Nephron (organoid): ENCODE data around the gene TFAM.

ENCODE experiments used
- H3K27ac Mint-ChIP-seq, 3 experiments: 2 replicates each; pipeline ENCODE4 v1.8.0; 2020; ENCODE audit warnings: mixed read lengths in 3 of 3, mild to moderate bottlenecking in 2 of 3, moderate library complexity in 1 of 3
- H3K27me3 Mint-ChIP-seq: 2 replicates; pipeline ENCODE4 v1.8.0; 2021; ENCODE audit warnings: low read depth, mild to moderate bottlenecking, moderate library complexity, mixed read lengths
- H3K36me3 Mint-ChIP-seq: 2 replicates; pipeline ENCODE4 v1.8.0; 2020; ENCODE audit warnings: low read depth, mixed read lengths
- H3K4me1 Mint-ChIP-seq: 2 replicates; pipeline ENCODE4 v1.8.0; 2020; ENCODE audit warnings: mixed read lengths
- H3K4me3 Mint-ChIP-seq, 3 experiments: 2 replicates each; pipeline ENCODE4 v1.8.0; 2020; ENCODE audit warnings: mild to moderate bottlenecking in 3 of 3, mixed read lengths in 3 of 3, moderate library complexity in 2 of 3
- H3K9me3 Mint-ChIP-seq: 2 replicates; pipeline ENCODE4 v1.8.0; 2020; ENCODE audit warnings: mixed read lengths
- TF ChIP-seq, protein P1 (sequence below), 3 experiments: fragments of 200-600 bp; sonication (generic); IDR thresholded peaks; one replicate each; pipeline ENCODE4 v1.5.0; 2021; ENCODE audit warnings: antibody characterized with exemption in 3 of 3; ENCODE audit not compliant: unreplicated experiment in 3 of 3

TFAM gene

DNA sequence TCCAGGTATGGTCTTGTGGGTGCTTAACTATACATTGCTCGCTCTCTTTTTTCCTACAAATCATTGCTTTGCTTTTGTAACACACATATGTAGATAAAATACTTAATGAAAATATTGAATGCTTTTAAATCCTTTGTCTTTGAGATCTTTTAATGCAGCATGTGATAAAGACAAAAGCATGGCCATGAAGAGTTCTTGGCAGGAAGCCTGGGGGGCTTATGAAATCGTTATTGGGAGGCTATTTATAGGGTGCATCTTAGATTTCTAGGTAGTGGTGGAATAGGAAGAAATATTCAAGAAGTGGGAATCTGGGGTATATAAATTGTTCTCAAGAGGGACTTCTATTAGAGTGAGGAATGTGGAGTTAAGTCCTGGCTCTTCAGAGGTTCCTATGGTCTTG lies 28.5 kb upstream of the TFAM start:
- no peak overlapping the region for H3K27ac Mint-ChIP-seq
- H3K9me3 Mint-ChIP-seq: no peaks in the 10 kb centered on the region
- no peaks in the 10 kb centered on the region for H3K27me3 Mint-ChIP-seq
- peaks cover 5% of the 10 kb centered on the region for H3K4me1 Mint-ChIP-seq
- no peaks in the 10 kb centered on the region for H3K36me3 Mint-ChIP-seq
- no peak overlapping the region for H3K4me3 Mint-ChIP-seq
- TF ChIP-seq, protein P1, sequence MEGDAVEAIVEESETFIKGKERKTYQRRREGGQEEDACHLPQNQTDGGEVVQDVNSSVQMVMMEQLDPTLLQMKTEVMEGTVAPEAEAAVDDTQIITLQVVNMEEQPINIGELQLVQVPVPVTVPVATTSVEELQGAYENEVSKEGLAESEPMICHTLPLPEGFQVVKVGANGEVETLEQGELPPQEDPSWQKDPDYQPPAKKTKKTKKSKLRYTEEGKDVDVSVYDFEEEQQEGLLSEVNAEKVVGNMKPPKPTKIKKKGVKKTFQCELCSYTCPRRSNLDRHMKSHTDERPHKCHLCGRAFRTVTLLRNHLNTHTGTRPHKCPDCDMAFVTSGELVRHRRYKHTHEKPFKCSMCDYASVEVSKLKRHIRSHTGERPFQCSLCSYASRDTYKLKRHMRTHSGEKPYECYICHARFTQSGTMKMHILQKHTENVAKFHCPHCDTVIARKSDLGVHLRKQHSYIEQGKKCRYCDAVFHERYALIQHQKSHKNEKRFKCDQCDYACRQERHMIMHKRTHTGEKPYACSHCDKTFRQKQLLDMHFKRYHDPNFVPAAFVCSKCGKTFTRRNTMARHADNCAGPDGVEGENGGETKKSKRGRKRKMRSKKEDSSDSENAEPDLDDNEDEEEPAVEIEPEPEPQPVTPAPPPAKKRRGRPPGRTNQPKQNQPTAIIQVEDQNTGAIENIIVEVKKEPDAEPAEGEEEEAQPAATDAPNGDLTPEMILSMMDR (IDR thresholded peaks at IDR 0.05; ENCODE audit: unreplicated experiment in 3 of 3): no peak

DNA sequence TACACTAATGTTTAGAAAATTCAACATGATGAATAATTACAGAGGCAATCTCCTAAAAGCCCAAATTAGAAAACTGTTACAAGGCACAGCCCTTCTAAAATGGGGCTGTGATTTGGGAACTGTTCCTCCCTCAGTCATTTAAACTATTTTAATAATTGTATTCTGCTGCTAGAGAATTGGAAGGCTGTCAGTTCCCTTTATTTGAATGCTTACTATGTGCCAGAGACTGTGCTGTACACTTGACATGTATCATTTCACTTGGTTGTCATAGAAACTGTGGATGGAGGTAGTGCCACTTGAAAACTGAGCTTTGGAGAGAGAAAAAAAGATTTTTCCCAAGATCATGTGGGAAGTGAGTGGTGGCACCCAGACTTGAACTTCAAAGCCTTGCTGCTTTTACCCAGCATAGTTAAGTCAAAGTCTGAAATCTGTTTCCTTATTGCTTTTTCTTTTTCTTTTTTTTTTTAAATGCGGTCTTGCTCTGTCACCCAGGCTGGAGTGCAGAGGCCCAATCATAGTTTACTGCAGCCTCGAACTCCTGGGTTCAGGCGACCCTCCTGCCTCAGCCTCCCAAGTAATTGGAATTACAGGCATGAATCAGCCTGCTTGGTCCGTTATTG lies 26.8 kb upstream of the TFAM start:
- no peaks in the 10 kb centered on the region for H3K9me3 Mint-ChIP-seq
- TF ChIP-seq, protein P1 (IDR thresholded peaks at IDR 0.05; ENCODE audit: unreplicated experiment in 3 of 3): no peak

DNA sequence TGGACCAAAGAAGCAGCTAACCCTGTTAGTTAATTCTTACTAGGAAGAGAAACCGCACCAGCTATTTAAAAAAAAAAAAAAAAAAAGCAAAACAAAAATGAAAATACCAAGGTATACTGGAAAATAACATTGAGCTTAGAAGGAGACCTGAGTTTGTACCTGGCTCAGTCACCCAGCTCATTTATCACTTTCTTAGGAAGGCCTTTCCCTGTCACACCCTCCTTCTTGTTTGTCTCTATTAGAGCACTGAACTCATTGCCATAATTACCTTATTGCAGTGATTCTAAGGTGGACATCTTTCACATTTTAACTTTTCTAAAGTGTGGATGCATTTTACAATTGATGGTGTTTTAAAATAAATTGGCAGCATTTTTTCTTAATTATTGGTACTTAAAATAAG lies 26.3 kb upstream of the TFAM start:
- no peaks in the 10 kb centered on the region for H3K9me3 Mint-ChIP-seq
- H3K36me3 Mint-ChIP-seq: peaks cover 7% of the 10 kb centered on the region
- TF ChIP-seq, protein P1 (IDR thresholded peaks at IDR 0.05; ENCODE audit: unreplicated experiment in 3 of 3): no peak
- H3K27me3 Mint-ChIP-seq: no peaks in the 10 kb centered on the region
- peaks cover 5% of the 10 kb centered on the region for H3K4me1 Mint-ChIP-seq
- H3K27ac Mint-ChIP-seq: no peak overlapping the region
- no peak overlapping the region for H3K4me3 Mint-ChIP-seq

More for the DNA sequence above, 26.8 kb upstream of the TFAM start:
- Mint-ChIP-seq H3K27me3 (no peaks in the 10 kb centered on the region), H3K27ac (no peak overlapping the region), H3K4me1 (peaks cover 5% of the 10 kb centered on the region), H3K36me3 (peaks cover 4% of the 10 kb centered on the region), H3K4me3 (no peak overlapping the region)

DNA sequence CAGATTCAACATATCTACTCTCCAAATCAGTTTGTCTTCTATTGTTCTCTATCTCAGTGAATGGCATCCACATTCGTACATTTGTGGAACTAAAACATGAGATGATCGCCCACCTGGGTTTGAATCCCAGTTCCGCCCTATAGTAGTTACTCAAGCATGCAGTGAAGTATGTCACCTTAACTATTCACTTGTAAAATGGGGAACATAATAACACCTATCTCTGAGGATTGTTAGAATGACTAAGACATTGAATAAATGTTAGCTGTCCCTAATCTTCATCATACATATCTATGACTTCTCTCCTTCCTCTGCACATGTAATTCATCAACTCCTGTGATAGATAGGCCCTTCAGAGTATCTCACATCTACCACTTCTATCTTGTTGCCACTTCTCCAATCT lies 25.7 kb upstream of the TFAM start:
- H3K4me3 Mint-ChIP-seq: no peak overlapping the region

DNA sequence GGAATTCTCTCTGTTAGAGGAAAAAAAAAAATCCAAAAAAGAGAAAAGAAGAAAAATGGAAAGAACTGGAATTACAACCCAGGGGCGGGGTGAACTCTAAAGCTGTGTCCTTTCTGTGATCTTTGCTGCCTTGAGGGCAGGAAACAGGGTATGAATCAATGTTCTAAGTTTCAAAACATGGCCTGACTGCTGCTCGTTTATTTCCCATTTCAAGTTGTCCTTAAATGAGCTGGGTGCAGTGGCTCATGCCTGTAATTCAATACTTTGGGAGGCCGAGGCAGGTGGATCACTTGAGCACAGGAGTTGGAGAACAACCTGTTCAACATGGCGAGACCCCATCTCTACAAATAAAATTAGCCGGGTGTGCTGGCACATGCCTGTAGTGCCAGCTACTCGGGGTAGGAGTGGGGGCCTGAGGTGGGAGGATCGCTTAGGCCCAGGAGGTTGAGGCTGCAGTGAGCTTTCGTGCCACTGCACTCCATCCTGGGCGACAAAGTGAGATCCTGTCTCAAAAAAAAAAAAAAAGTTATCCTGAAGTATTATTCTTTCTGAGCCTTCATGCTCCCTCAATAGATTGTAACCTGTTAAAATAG lies 24.7 kb upstream of the TFAM start:
- H3K9me3 Mint-ChIP-seq: no peaks in the 10 kb centered on the region
- H3K4me1 Mint-ChIP-seq: peaks cover 5% of the 10 kb centered on the region
- H3K27me3 Mint-ChIP-seq: no peaks in the 10 kb centered on the region
- no peak overlapping the region for H3K27ac Mint-ChIP-seq
- TF ChIP-seq, protein P1 (IDR thresholded peaks at IDR 0.05; ENCODE audit: unreplicated experiment in 3 of 3): no peak
- H3K4me3 Mint-ChIP-seq: no peak overlapping the region
- peaks cover 12% of the 10 kb centered on the region for H3K36me3 Mint-ChIP-seq

More for the DNA sequence above, 25.7 kb upstream of the TFAM start:
- Mint-ChIP-seq H3K27me3 (no peaks in the 10 kb centered on the region), H3K36me3 (peaks cover 8% of the 10 kb centered on the region), H3K9me3 (no peaks in the 10 kb centered on the region), H3K4me1 (peaks cover 5% of the 10 kb centered on the region), H3K27ac (no peak overlapping the region)
- TF ChIP-seq, protein P1 (IDR thresholded peaks at IDR 0.05; ENCODE audit: unreplicated experiment in 3 of 3): no peak

DNA sequence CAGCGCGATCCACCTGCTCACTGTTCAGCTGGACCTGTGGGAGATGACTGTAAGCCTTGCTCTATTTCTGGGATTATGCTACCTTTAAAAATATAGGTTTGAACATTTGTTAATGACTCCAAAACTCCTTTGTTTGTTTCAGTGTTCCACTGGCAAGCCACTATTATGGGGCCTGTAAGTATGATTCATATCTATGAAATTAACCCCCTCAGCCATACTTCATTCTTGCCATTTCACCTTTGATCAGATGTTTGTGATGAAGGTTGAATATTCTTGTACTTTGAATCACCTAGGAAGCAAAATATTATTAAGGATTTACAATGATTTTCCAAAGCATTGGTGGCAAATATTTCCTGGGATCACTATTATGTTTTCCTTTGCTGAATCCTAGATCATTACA lies 23.9 kb upstream of the TFAM start:
- peaks cover 5% of the 10 kb centered on the region for H3K4me1 Mint-ChIP-seq
- no peaks in the 10 kb centered on the region for H3K9me3 Mint-ChIP-seq
- H3K27me3 Mint-ChIP-seq: no peaks in the 10 kb centered on the region
- TF ChIP-seq, protein P1 (IDR thresholded peaks at IDR 0.05; ENCODE audit: unreplicated experiment in 3 of 3): no peak
- H3K27ac Mint-ChIP-seq: no peak overlapping the region
- peaks cover 12% of the 10 kb centered on the region for H3K36me3 Mint-ChIP-seq
- no peak overlapping the region for H3K4me3 Mint-ChIP-seq
